ENCODE data around the gene CEP43.

DNA sequence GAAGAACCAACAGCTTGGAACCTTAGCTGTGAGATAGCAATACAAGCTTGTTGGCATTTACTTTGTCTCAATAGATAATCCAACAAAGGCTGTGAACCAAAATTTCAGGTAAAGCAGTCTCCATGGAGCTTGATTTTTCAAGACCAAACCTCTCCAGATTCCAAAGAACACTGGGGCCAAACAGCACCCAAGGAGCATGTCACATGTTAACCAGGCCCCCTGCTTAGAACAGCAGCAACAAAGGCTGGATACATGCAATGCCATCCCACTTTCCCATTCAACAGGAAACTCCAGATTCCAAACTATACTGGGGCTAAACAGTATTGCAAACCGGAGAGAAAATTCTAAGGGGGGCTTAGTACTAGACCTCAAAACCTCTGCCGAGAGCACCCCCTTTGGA is 27.1 kb upstream of the CEP43 start:
- TF ChIP-seq ZC3H11A (IDR thresholded peaks at IDR 0.05) (no peak), POLR2A (IDR thresholded peaks at IDR 0.05; ENCODE audit: low read length) (no peak), POLR2AphosphoS2 (conservative IDR thresholded peaks at IDR 0.05; ENCODE audit: low read length) (no peak), RAD21 (conservative IDR thresholded peaks at IDR 0.05 in 1 of 2, IDR thresholded peaks at IDR 0.05 in 1 of 2) (no peak), MYC (IDR thresholded peaks at IDR 0.05; ENCODE audit: borderline replicate concordance, low read length) (no peak), HOXA7 (CRISPR knock-in tag; IDR thresholded peaks at IDR 0.05) (no peak), RFX5 (IDR thresholded peaks at IDR 0.05) (no peak)
- TF ChIP-seq, protein P1, sequence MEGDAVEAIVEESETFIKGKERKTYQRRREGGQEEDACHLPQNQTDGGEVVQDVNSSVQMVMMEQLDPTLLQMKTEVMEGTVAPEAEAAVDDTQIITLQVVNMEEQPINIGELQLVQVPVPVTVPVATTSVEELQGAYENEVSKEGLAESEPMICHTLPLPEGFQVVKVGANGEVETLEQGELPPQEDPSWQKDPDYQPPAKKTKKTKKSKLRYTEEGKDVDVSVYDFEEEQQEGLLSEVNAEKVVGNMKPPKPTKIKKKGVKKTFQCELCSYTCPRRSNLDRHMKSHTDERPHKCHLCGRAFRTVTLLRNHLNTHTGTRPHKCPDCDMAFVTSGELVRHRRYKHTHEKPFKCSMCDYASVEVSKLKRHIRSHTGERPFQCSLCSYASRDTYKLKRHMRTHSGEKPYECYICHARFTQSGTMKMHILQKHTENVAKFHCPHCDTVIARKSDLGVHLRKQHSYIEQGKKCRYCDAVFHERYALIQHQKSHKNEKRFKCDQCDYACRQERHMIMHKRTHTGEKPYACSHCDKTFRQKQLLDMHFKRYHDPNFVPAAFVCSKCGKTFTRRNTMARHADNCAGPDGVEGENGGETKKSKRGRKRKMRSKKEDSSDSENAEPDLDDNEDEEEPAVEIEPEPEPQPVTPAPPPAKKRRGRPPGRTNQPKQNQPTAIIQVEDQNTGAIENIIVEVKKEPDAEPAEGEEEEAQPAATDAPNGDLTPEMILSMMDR (IDR thresholded peaks at IDR 0.05) = no peak

All from A549 (cell line).